SU-DHL-6 (cell line): ENCODE measurements around the gene C21orf58.

Experiments
- H2AFZ ChIP-seq: fragments of 200-600 bp; sonication (generic); 2 replicates; pipeline ENCODE4 v1.6.1; 2014; ENCODE audit warnings: low read depth, mild to moderate bottlenecking, moderate library complexity, mixed read lengths, antibody characterized with exemption, low read length; ENCODE audit not compliant: severe bottlenecking
- H3F3A ChIP-seq: fragments of 200-600 bp; shearing (Covaris generic); 2 replicates; pipeline ENCODE4 v1.6.0; 2016; ENCODE audit warnings: antibody characterized with exemption, mild to moderate bottlenecking; ENCODE audit not compliant: insufficient read depth
- H3K27ac ChIP-seq: fragments of 200-600 bp; sonication (generic); 2 replicates; pipeline ENCODE4 v1.5.1; 2016; ENCODE audit warnings: low read depth, mild to moderate bottlenecking, low read length, moderate library complexity, mixed read lengths
- H3K27me3 ChIP-seq: fragments of 200-600 bp; sonication (generic), shearing (Covaris generic); 2 replicates; pipeline ENCODE4 v1.6.0; 2014; ENCODE audit warnings: mild to moderate bottlenecking, low read length
- H3K36me3 ChIP-seq: fragments of 200-600 bp; sonication (generic); 2 replicates; pipeline ENCODE4 v1.6.1; 2014; ENCODE audit warnings: mild to moderate bottlenecking, low read length, mixed read lengths
- H3K4me2 ChIP-seq: fragments of 300-600, 200-600 bp; shearing (Covaris generic), sonication (generic); 2 replicates; pipeline ENCODE4 v1.6.0; 2014; ENCODE audit warnings: low read length, low read depth, mild to moderate bottlenecking; ENCODE audit not compliant: poor library complexity, severe bottlenecking
- H3K4me3 ChIP-seq: fragments of 200-600 bp; sonication (generic); 2 replicates; pipeline ENCODE4 v1.5.1; 2014; ENCODE audit warnings: antibody characterized with exemption, low read length, mild to moderate bottlenecking, mixed read lengths; ENCODE audit not compliant: insufficient read depth, poor library complexity, severe bottlenecking
- H3K79me2 ChIP-seq: fragments of 200-600 bp; sonication (generic); 2 replicates; pipeline ENCODE4 v1.6.1; 2014; ENCODE audit warnings: mild to moderate bottlenecking, low read length, moderate library complexity; ENCODE audit not compliant: insufficient read depth
- H3K9ac ChIP-seq: fragments of 200-600 bp; sonication (generic); 2 replicates; pipeline ENCODE4 v1.7.0; 2014; ENCODE audit warnings: mild to moderate bottlenecking, low read length
- H3K9me2 ChIP-seq: fragments of 200-600 bp; sonication (generic); replicated peaks from 2 replicates; pipeline ENCODE4 v1.6.1; 2014; ENCODE audit warnings: low read length; ENCODE audit not compliant: insufficient read depth
- H3K9me3 ChIP-seq: fragments of 200-600 bp; sonication (generic); 2 replicates; pipeline ENCODE4 v1.6.1; 2014; ENCODE audit warnings: low read length, mixed read lengths; ENCODE audit not compliant: insufficient read depth
- H4K20me1 ChIP-seq: fragments of 200-600 bp; sonication (generic); 2 replicates; pipeline ENCODE4 v1.6.1; 2014; ENCODE audit warnings: low read depth, mild to moderate bottlenecking, antibody characterized with exemption, low read length, moderate library complexity, mixed read lengths
- CTCF ChIP-seq: fragments of 200-600 bp; sonication (generic); IDR thresholded peaks from one replicate; pipeline ENCODE4 v1.5.1; 2017; ENCODE audit warnings: antibody characterized with exemption, mild to moderate bottlenecking, low read length, moderate library complexity; ENCODE audit not compliant: insufficient read depth, poor library complexity, severe bottlenecking
- EZH2phosphoT487 ChIP-seq: fragments of 200-600 bp; sonication (generic), shearing (Covaris generic); conservative IDR thresholded peaks from 2 replicates; pipeline ENCODE4 v1.6.1; 2018; ENCODE audit warnings: mild to moderate bottlenecking, antibody characterized with exemption, low read length, moderate library complexity, mixed read lengths

The C21orf58 gene

GRCh38 chr21:46346296-46347202 lies 22.9 kb upstream of the C21orf58 start:
- Histone ChIP-seq H2AFZ (no peak overlapping the region), H3K9me2 (no peaks in the 10 kb centered on the region), H3K4me3 (no peak overlapping the region), H3K4me2 (no peak overlapping the region), H3K27ac (no peak overlapping the region), H3K9me3 (no peaks in the 10 kb centered on the region), H3K79me2 (peaks cover 30% of the 10 kb centered on the region), H3K27me3 (no peaks in the 10 kb centered on the region), H3K9ac (no peak overlapping the region), H3K36me3 (no peaks in the 10 kb centered on the region; the same call in 1 of the 2 replicates), H4K20me1 (no peaks in the 10 kb centered on the region), H3F3A (peaks cover 4% of the 10 kb centered on the region; the same call in 1 of the 2 replicates)
- TF ChIP-seq EZH2phosphoT487 = no peak
- no peak for TF ChIP-seq CTCF

- H3K79me2 ChIP-seq = peaks cover 36% of the 10 kb centered on the region
- no peaks in the 10 kb centered on the region for H3K9me3 ChIP-seq
- H3K36me3 ChIP-seq = no peaks in the 10 kb centered on the region; the same call in 1 of the 2 replicates
- no peak overlapping the region for H3K4me3 ChIP-seq
- H4K20me1 ChIP-seq = no peaks in the 10 kb centered on the region
- TF ChIP-seq CTCF = no peak
- no peak for TF ChIP-seq EZH2phosphoT487
- H3K27ac ChIP-seq = no peak overlapping the region
- H3K4me2 ChIP-seq = no peak overlapping the region
- H2AFZ ChIP-seq = no peak overlapping the region
- H3K9me2 ChIP-seq = no peaks in the 10 kb centered on the region
- H3K27me3 ChIP-seq = no peaks in the 10 kb centered on the region
- H3K9ac ChIP-seq = no peak overlapping the region
- peaks cover 4% of the 10 kb centered on the region; the same call in 1 of the 2 replicates for H3F3A ChIP-seq
Measured at GRCh38 chr21:46345861-46346260, 22.2 kb upstream of the C21orf58 start.

GRCh38 chr21:46344219-46344915 lies 20.7 kb upstream of the C21orf58 start:
- no peak overlapping the region for H2AFZ ChIP-seq
- peaks cover 36% of the 10 kb centered on the region for H3K79me2 ChIP-seq
- no peak overlapping the region for H3K4me3 ChIP-seq
- no peak overlapping the region for H3K27ac ChIP-seq
- peaks cover 4% of the 10 kb centered on the region; the same call in 1 of the 2 replicates for H3F3A ChIP-seq
- no peaks in the 10 kb centered on the region for H3K9me3 ChIP-seq
- H3K4me2 ChIP-seq = no peak overlapping the region
- TF ChIP-seq EZH2phosphoT487 = no peak
- TF ChIP-seq CTCF = no peak
- H3K36me3 ChIP-seq = no peaks in the 10 kb centered on the region; the same call in 1 of the 2 replicates
- H3K9ac ChIP-seq = no peak overlapping the region
- no peaks in the 10 kb centered on the region for H3K27me3 ChIP-seq
- H4K20me1 ChIP-seq = no peaks in the 10 kb centered on the region
- no peaks in the 10 kb centered on the region for H3K9me2 ChIP-seq
